CD4-positive, alpha-beta memory T cell (primary cell): ENCODE data around the gene SPRN. TPM values are rescaled to one million over a fixed set of nuclear protein-coding genes. Genes with fewer than 3 reads are reported as not detected.
"Not testable (repeated sequence)": the region's sequence is repeated elsewhere in the genome, so short reads cannot be mapped to it uniquely, and the experiment has no call there.

Experiments used
- CTCF ChIA-PET: fragments of 350-600 bp; sonication (Branson Sonifier 250); formaldehyde crosslinking; loops from one replicate; lab custom pipeline; 2021; ENCODE audit warnings: inconsistent platforms; ENCODE audit not compliant: partially characterized antibody; lab: Charles Lee
- POLR2A ChIA-PET: fragments of 350-600 bp; sonication (Branson Sonifier 250); formaldehyde crosslinking; loops from one replicate; lab custom pipeline; 2021; ENCODE audit not compliant: partially characterized antibody; lab: Charles Lee
- DNase-seq, 5 donors: peaks; one replicate each; pipeline versions ENCODE4 v3.0.0 to v3.0.0-alpha.2; 2020 to 2022; ENCODE audit warnings: mixed read lengths in 1 of 5
- H3K27ac ChIP-seq: one replicate; pipeline ENCODE4 v1.7.0; 2013; ENCODE audit warnings: low read depth, low read length
- H3K27me3 ChIP-seq: 2 replicates; pipeline ENCODE4 v1.7.0; 2013; ENCODE audit warnings: mild to moderate bottlenecking, low read length, moderate library complexity; ENCODE audit not compliant: insufficient read depth
- H3K36me3 ChIP-seq: 2 replicates; pipeline ENCODE4 v1.7.0; 2013; ENCODE audit warnings: mild to moderate bottlenecking, low read length, moderate library complexity; ENCODE audit not compliant: insufficient read depth
- H3K4me1 ChIP-seq: 2 replicates; pipeline ENCODE4 v1.7.0; 2013; ENCODE audit warnings: mild to moderate bottlenecking, low read length, moderate library complexity; ENCODE audit not compliant: insufficient read depth
- H3K4me3 ChIP-seq, 2 donors: one replicate each; pipeline ENCODE4 v1.7.0; 2013; ENCODE audit warnings: low read length in 2 of 2, mild to moderate bottlenecking in 1 of 2
- H3K9me3 ChIP-seq, 2 donors: one replicate each; pipeline ENCODE4 v1.7.0; 2013; ENCODE audit warnings: low read length in 2 of 2, control low read depth in 1 of 2; ENCODE audit not compliant: control insufficient read depth in 1 of 2
- H3K27ac Mint-ChIP-seq, 7 donors: one replicate each; pipeline ENCODE4 v1.8.0; 2020 to 2021; ENCODE audit warnings: mixed read lengths in 7 of 7, mild to moderate bottlenecking in 6 of 7, inconsistent platforms in 3 of 7, moderate library complexity in 3 of 7
- H3K27me3 Mint-ChIP-seq, 2 donors: one replicate each; pipeline ENCODE4 v1.8.0; 2020 to 2021; ENCODE audit warnings: mixed read lengths in 2 of 2
- H3K36me3 Mint-ChIP-seq, 2 donors: one replicate each; pipeline ENCODE4 v1.8.0; 2020 to 2021; ENCODE audit warnings: mixed read lengths in 2 of 2, inconsistent platforms in 1 of 2, mild to moderate bottlenecking in 1 of 2
- H3K4me1 Mint-ChIP-seq, 4 donors: one replicate each; pipeline ENCODE4 v1.8.0; 2020 to 2021; ENCODE audit warnings: mixed read lengths in 4 of 4, mild to moderate bottlenecking in 1 of 4
- H3K4me3 Mint-ChIP-seq, 8 donors: one replicate each; pipeline ENCODE4 v1.8.0; 2020 to 2021; ENCODE audit warnings: mixed read lengths in 8 of 8, mild to moderate bottlenecking in 7 of 8, moderate library complexity in 6 of 8, inconsistent platforms in 3 of 8
- H3K9me3 Mint-ChIP-seq, 8 donors: one replicate each; pipeline ENCODE4 v1.8.0; 2020 to 2021; ENCODE audit warnings: mixed read lengths in 8 of 8, mild to moderate bottlenecking in 5 of 8, inconsistent platforms in 3 of 8, moderate library complexity in 1 of 8
- intact Hi-C: fragments of 100-400 bp; cut with micrococcal nuclease; formaldehyde crosslinking; loops from one replicate; pipeline ENCODE4 v1.15.1; 2023
- polyA plus RNA-seq, 2 donors: library from polyadenylated mRNA; unstranded; fragments of 300-500 nt; fragmentation: Illumina TruSeq; gene quantifications; one replicate each; pipeline ENCODE4 v1.2.3, GENCODE V29; 2021
- total RNA-seq, 2 experiments: library from RNA; stranded (reverse); gene quantifications; one replicate each; pipeline ENCODE4 v1.2.3, GENCODE V29; 2021

Gene SPRN
- total and polyA plus RNA-seq, 4 experiments from 2014 or later, result 0.14 to 0.26 TPM; not detected in 2

GRCh38 chr10:133377818-133378250 lies 46.6 kb downstream of the SPRN start:
- peaks cover 4 to 20% (median 8%) of the 10 kb centered on the region in 4 donors for H3K4me1 Mint-ChIP-seq
- H3K27ac Mint-ChIP-seq, result peak overlapping the region in 3 of 7 donors; percentile 37 to 85 (median 79)
- CTCF ChIA-PET, result interaction anchor here (1.0 to 1.3 kb wide), 3 partner anchors 13 to 19 kb away, joined by 3 to 5 read pairs (median 3); no protein-coding TSS in a partner anchor

GRCh38 chr10:133377025-133377817 lies 47.2 kb downstream of the SPRN start:
- Histone ChIP-seq H3K9me3 (no peaks in the 10 kb centered on the region), H3K4me1 (peaks cover 20% of the 10 kb centered on the region), H3K27me3 (no peaks in the 10 kb centered on the region), H3K27ac (no peak overlapping the region), H3K4me3 (peak overlapping the region in 1 of 2 donors; percentile 96), H3K36me3 (no peaks in the 10 kb centered on the region)
- Mint-ChIP-seq H3K27me3 (no peaks in the 10 kb centered on the region), H3K4me3 (peak overlapping the region in 6 of 8 donors; percentile 38 to 86 (median 62)), H3K27ac (peak overlapping the region in 3 of 7 donors; percentile 4 to 75 (median 37)), H3K36me3 (no peaks in the 10 kb centered on the region), H3K9me3 (no peaks in the 10 kb centered on the region), H3K4me1 (peaks cover 4 to 20% (median 8%) of the 10 kb centered on the region in 4 donors)
- ChIA-PET CTCF (interaction anchor here (1.1 to 1.4 kb wide), 3 partner anchors 12 to 18 kb away, joined by 3 to 6 read pairs (median 3); no protein-coding TSS in a partner anchor), POLR2A (interaction anchor here (1.0 to 5.9 kb wide), 6 partner anchors 11 to 48 kb away, joined by 3 to 68 read pairs (median 4); partner anchors contain the start of gene FUOM)
- intact Hi-C loops, result no loop called here
- no peak for DNase-seq

More at GRCh38 chr10:133377818-133378250, 46.6 kb downstream of the SPRN start:
- Histone ChIP-seq H3K27me3 (no peaks in the 10 kb centered on the region), H3K9me3 (no peaks in the 10 kb centered on the region), H3K4me1 (peaks cover 17% of the 10 kb centered on the region), H3K27ac (peak overlapping the region; percentile 60), H3K36me3 (no peaks in the 10 kb centered on the region), H3K4me3 (peak overlapping the region; percentile 57 to 96)
- no peaks in the 10 kb centered on the region for H3K27me3 Mint-ChIP-seq
- no peak for DNase-seq
- H3K36me3 Mint-ChIP-seq, result no peaks in the 10 kb centered on the region
- POLR2A ChIA-PET, result interaction anchor here (0.9 to 5.9 kb wide), 9 partner anchors 12 to 48 kb away, joined by 3 to 68 read pairs (median 5); partner anchors contain the start of genes CALY and FUOM
- H3K4me3 Mint-ChIP-seq, result peak overlapping the region; percentile 86 to 91 (median 88)
- no peaks in the 10 kb centered on the region for H3K9me3 Mint-ChIP-seq
- intact Hi-C loops, result loop anchor here (1.0 kb wide), 2 partner anchors 16 to 49 kb away; partner anchors contain the start of gene MTG1

- ChIA-PET CTCF (interaction anchor here (1.4 kb wide), 1 partner anchor 14 kb away, joined by 6 read pairs; no protein-coding TSS in a partner anchor), POLR2A (interaction anchor here (1.6 to 5.9 kb wide), 2 partner anchors 10 to 14 kb away, joined by 4 to 68 read pairs; no protein-coding TSS in a partner anchor)
- H3K4me3 ChIP-seq, H3K36me3 Mint-ChIP-seq, H3K9me3 ChIP-seq, H3K27ac ChIP-seq, H3K27me3 ChIP-seq, H3K9me3 Mint-ChIP-seq, intact Hi-C loops, DNase-seq, H3K27me3 Mint-ChIP-seq, H3K36me3 ChIP-seq: not testable (repeated sequence)
- peaks cover 2 to 24% (median 12%) of the 10 kb centered on the region in 4 donors for H3K4me1 Mint-ChIP-seq
- peaks cover 24% of the 10 kb centered on the region for H3K4me1 ChIP-seq
- peak overlapping the region in 1 of 7 donors; percentile 75 for H3K27ac Mint-ChIP-seq
- H3K4me3 Mint-ChIP-seq, result peak overlapping the region in 5 of 8 donors; percentile 29 to 75 (median 67)
Measured at GRCh38 chr10:133376183-133376582, 48.2 kb downstream of the SPRN start.

GRCh38 chr10:133375357-133376115 lies 48.9 kb downstream of the SPRN start:
- Mint-ChIP-seq H3K36me3 (peaks cover 0 to 4% of the 10 kb centered on the region in 2 donors), H3K9me3 (no peaks in the 10 kb centered on the region), H3K27me3 (no peaks in the 10 kb centered on the region), H3K4me1 (peaks cover 2 to 24% (median 12%) of the 10 kb centered on the region in 4 donors), H3K27ac (peak overlapping the region in 2 of 7 donors; percentile 41 to 75), H3K4me3 (peak overlapping the region in 5 of 8 donors; percentile 28 to 78 (median 44))
- Histone ChIP-seq H3K4me1 (peaks cover 24% of the 10 kb centered on the region), H3K4me3 (no peak overlapping the region), H3K36me3 (peaks cover 2% of the 10 kb centered on the region), H3K9me3 (no peaks in the 10 kb centered on the region), H3K27me3 (no peaks in the 10 kb centered on the region), H3K27ac (no peak overlapping the region)
- no peak for DNase-seq
- intact Hi-C loops, result no loop called here
- ChIA-PET POLR2A (interaction anchor here (1.6 to 5.9 kb wide), 2 partner anchors 9 to 15 kb away, joined by 4 to 68 read pairs; no protein-coding TSS in a partner anchor), CTCF (interaction anchor here (1.4 kb wide), 1 partner anchor 14 kb away, joined by 6 read pairs; no protein-coding TSS in a partner anchor)

GRCh38 chr10:133373174-133374090 lies 51.0 kb downstream of the SPRN start, which contains the start of gene ECHS1:
TSS of gene ECHS1 (minus strand) at chr10:133373354. CDS start at chr10:133373333, 21 bp downstream.
- H3K9me3 Mint-ChIP-seq, result no peaks in the 10 kb centered on the region
- H3K36me3 Mint-ChIP-seq, result peaks cover 12 to 20% of the 10 kb centered on the region in 2 donors
- Histone ChIP-seq H3K4me3 (peak within 1 kb of the TSS in 1 of 2 donors; percentile 63), H3K27me3 (no peaks in the 10 kb centered on the region), H3K36me3 (peaks cover 15% of the 10 kb centered on the region), H3K4me1 (peaks cover 18% of the 10 kb centered on the region), H3K9me3 (no peaks in the 10 kb centered on the region), H3K27ac (peak within 1 kb of the TSS; percentile 51)
- no peaks in the 10 kb centered on the region for H3K27me3 Mint-ChIP-seq
- intact Hi-C loops, result loop anchor here (1.0 to 2.0 kb wide), 4 partner anchors 15 to 64 kb away; partner anchors contain the start of genes FUOM and MTG1
- H3K4me3 Mint-ChIP-seq, result peak within 1 kb of the TSS; percentile 69 to 86 (median 82)
- POLR2A ChIA-PET, result interaction anchor here (0.6 to 1.4 kb wide), 8 partner anchors 12 to 1399 kb away, joined by 3 to 18 read pairs (median 4); no protein-coding TSS in a partner anchor
- CTCF ChIA-PET, result interaction anchor here (0.7 to 1.7 kb wide), 2 partner anchors 44 to 127 kb away, joined by 3 to 6 read pairs; no protein-coding TSS in a partner anchor
- DNase-seq, result peak; percentile 90 to 95 (median 91)
- H3K27ac Mint-ChIP-seq, result peak within 1 kb of the TSS in 6 of 7 donors; percentile 13 to 90 (median 78)
- peaks cover 2 to 24% (median 14%) of the 10 kb centered on the region in 4 donors for H3K4me1 Mint-ChIP-seq
